HG03521 (cell line): ENCODE results near the gene NTRK3.
A peak's percentile ranks its signal among the peaks of the same experiment; 100 is the strongest.

ENCODE experiments used
- ATAC-seq: cut with Tn5 transposase; IDR thresholded peaks from one replicate; pipeline ENCODE4 v1.9.1; 2021; ENCODE audit warnings: mild to moderate bottlenecking, moderate library complexity; ENCODE audit not compliant: unreplicated experiment

NTRK3 gene

DNA sequence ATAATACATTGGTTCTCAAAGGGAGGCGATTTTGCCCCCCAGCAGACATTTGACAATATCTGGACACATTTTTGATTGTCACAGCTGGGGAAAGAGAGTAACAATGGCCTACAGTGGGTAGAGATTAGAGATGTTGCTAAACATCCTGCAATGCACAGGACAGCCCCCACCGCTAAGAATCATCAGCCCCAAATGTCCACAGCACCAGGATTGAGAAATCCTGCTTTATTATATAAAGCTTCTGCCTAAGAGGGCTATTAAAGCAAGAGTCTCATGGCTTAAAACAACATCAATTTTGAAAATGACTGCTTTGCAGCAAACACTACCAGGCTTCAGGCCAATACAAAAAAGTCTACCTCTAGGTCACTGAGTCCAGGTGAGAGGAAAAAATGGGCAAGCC is 68.2 kb downstream of the NTRK3 start:
- no peak for ATAC-seq

DNA sequence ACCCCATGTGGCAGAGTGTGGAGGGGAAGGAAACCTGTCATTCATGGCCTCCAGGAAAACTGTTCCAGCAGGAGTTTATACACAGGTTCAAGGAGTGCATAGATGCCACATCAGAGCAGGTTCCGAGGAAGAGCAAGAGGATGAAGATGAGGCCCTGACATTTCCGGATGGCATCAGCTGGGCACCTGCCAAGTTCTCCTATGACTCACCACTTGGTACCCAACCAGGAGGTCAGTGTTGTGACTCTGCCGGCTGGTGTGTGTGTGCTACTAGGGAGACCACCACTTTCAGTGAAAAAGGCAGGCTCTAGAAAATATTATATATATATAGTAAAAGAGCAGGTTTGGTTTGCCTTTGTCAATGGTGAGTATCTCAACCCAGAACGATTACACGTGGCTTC is 69.3 kb downstream of the NTRK3 start:
- no peak for ATAC-seq

DNA sequence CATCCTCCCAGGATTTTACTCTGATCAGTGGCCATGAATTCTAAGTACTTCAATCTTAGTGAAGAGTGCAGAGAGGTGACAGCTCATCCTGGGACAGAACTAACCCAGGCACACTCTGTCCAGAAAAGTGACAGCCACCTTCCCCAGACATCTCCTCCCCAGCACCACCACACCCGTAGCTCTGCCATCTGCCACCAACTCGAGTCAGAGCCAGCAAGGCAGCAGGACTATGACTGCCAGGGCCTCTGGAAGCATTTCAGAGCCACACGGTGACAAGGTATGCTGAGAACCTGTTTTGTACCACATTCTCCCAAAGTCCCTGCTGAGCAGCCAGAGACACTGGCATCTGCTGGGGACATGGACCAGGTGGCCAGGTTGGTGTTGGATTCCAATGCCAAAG is 71.0 kb downstream of the NTRK3 start:
- ATAC-seq, result no peak

DNA sequence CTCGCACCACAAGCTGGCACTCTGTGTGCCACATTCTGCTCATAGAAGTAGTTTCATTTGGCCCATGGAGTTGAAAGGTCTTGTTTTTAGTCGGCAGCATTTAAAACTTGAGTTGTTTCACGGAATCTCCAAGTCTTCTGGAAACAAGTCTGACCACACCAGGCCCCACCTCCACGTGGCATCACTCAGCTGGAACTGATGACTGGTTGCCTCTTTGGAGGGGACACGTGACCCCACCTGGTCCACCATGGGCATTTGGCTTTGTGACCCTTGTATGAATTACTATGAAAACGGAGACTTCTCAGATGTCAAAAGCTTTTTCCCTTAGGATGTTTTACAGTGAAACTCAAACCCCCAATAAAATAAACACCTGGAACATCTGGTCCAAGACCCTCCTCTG is 74.9 kb downstream of the NTRK3 start:
- ATAC-seq, result no peak

DNA sequence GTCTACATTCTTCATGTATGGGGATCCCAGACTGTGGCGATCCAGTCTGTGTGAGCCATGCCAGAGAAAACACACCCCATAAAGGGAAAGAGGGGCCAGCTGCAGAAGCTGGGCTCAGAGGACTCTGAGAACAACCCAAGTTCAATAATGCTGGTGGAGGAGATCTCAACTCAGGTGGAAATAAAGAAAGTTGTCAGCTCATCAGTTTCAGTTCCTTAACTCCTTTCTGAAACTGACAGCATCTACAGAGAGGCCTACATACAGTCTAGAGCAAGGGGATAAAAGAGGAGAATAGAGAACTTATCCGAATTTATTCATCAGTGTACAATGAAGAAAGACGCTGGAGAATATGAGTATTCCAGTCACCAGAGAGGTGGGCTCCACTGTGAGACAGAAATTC is 77.0 kb downstream of the NTRK3 start:
- ATAC-seq, result peak; percentile 88

DNA sequence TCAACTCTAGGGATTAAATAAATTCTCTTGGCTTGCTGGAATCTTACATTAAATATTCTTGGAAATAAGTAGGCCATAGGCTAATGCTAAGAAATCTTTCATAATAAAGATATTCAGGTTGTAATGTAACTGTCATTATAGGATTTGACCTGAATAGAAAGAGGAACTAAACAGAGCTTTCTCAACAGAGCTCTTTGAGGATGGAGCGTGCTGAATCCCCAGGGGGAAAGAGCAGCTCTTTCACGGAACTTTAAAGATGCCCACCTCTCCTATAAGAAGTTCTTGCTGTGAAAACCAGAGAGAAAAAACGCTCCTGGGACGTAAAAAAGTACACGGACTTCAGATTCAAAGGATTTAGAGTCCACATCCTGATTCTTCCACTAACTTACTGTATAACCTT is 77.9 kb downstream of the NTRK3 start:
- ATAC-seq, result no peak

DNA sequence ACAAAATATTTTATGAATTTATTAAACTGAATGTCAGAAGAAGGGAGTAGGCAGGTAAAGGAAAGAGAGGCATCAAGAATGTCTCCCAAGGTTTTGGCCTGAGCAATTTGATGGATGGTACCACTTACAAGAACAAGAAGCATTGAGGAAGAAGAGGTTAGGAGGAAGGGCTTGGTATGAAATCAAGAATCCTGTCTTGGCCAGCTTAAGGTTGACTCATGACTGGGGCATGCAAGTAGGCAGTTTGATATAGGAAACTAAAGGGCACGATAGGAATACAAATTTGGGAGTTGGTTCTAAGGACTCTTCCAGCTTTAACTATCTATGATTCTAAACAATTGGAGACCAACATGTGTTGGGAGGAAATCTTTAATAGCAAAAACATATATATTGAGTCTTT is 79.1 kb downstream of the NTRK3 start:
- ATAC-seq, result no peak

DNA sequence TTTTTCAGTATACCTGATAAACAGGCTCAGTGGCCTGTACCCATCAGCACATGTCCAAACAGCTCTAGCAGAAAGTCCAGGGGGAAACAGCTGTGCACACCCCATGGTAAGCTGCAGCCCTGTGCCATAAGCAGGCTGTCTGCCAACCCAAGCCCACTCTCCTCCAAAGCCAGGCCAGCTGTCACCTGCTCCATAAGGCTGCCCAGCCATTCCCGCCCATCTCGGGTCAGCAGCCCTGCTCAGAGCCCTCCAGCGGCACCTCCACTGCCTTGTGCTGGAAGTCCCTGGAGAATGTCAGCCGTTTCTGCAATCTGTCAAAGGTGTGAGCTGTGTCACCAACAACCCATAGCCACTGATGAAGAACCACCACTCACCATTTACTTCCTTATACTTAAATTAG is 82.0 kb downstream of the NTRK3 start:
- no peak for ATAC-seq

DNA sequence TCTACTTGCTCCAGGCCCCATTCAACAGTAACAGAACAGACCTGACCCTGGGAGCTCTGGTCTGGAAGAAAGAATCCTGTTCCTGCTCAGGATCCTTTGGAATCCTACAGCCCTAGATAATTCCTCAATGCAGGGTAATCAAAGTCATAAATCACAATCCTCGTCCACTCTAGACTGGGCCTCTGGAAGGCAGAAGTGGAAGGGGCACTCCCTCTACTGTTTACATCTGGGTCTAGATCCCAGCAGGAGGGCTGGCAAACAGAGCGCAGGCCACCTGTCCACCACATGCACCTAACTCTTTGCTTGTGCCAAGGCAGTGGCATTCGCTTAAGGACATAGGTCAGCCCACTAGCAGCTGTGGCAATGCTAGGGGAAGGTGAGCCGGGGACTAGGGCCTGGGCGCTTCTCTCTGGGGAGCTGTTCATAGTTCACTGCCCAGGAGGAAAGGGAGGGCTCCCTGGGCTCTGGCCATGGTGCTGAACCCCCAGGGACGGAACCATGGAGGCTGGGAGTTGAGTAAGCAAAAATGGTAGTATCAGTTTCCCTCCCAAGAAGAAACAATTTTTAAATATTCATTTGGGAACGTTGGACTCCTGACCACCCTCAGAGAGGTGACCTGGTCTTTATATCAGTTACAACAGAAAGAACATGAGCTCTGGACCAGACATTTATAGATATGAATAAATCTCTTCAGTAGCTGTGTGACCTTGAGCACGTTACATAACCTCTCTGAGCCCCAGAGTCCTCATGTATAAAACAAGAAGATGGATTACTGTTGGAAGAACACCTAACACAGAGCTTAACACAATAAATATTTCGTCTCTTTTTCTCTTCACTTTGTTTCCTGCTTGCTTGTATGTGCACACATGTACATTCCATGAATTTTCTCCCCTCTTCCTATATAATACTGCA is 90.2 kb downstream of the NTRK3 start:
- no peak for ATAC-seq

DNA sequence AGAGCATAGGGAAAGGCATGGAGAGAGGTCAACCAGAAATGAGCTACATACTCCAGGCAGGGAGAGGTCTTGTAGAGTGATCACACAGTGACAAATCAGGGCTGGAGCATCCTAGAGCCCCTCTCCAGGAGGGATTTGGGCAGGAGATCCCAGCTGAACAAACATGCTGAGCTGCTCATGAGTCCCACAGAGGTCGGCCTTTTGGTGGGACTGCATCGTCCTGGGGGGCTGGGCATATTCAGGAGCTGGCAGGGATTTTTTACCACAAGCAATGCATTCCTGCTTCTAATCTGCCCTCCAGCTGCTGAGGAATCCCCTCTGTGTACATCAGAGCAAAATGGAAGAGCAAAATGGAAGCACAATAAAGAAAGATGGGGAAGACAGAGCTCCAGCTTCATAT is 94.9 kb downstream of the NTRK3 start:
- no peak for ATAC-seq

DNA sequence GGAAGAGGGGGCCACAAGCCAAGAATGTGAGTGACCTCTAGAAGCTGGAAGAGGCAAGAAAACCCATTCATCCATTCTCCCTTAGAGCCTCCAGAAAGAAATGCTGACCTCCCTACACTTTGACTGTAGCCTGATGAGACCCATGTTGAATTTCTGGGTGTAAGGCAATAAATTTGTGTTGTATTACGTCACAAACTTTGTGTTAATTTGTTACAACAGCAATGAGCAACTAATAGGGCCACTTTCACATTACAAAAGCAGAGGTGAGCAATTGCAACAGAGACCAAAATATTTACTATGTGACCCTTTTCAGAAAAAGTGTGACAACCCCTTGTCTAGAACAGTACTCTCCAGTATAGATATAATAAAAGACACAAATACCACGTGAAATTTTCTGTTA is 101.2 kb downstream of the NTRK3 start:
- ATAC-seq, result no peak

DNA sequence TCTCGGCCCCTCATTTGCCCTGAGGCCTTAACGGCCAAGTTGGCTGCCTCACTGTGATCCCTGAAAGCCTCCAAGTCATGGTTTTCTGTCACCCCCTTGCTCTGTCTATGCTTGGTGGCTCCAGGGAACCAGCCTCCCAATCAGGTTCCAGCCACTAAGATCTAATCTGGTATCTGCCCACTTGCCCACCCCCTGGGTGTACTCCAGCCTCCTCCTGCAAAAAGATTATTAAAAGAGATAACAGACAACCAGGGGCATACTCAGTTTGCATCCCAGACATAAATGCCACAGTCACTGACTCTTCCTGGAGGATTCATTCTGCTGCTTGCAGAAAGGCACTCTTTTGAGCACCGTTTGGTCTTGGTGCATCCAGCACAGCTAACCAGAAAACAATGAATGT is 103.9 kb downstream of the NTRK3 start:
- ATAC-seq, result no peak

DNA sequence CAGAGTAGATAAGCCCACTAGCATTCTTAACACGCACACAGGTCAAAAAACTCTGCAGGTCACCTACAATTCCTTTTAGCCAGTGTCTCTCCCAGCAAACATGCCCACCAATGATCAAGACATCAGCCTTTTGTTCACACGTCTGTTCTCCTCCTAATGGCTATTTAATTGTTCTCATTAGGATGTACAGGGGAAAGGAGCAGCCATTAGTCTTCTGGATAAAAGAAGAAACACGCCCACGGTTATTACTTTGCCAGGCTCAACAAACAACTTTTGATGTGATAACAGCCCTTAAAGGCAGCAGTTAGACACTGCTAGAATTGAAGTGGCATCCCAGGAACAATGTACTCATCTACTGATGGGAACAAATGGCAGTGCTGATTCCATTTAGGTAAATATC is 108.8 kb downstream of the NTRK3 start:
- no peak for ATAC-seq

DNA sequence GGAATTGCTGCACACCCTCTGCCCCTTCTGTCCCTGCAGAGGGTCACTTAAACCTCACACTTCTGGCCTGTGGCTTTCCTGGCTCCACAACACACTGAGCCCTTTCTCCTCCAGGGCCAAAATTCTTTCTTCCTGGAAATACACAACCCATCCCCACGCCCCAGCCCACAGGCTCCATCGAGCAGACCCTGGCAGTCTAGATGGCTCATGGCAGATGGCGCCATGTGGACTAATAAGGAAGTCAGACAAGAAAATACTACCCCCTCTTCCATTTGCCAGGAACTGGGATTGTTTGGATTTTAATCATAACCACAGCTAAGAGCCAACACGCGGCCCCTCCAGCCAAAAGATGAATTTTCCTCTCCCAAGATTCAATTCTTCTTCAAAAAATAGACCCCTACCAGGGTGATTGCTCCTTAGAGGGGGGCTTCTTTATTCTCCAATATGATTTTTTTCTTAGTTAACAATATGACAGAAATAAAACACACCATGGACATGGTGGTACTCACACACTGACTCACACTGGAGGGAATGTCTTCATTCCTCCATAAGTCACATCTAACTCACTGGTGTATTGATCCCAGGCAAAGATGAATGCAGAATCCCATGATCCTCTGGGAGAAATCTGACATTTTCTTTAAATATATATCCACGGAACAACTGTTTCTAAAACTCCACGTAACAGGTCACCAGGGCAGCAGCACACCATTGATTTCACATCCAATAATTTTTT is 111.5 kb downstream of the NTRK3 start:
- ATAC-seq, result no peak

DNA sequence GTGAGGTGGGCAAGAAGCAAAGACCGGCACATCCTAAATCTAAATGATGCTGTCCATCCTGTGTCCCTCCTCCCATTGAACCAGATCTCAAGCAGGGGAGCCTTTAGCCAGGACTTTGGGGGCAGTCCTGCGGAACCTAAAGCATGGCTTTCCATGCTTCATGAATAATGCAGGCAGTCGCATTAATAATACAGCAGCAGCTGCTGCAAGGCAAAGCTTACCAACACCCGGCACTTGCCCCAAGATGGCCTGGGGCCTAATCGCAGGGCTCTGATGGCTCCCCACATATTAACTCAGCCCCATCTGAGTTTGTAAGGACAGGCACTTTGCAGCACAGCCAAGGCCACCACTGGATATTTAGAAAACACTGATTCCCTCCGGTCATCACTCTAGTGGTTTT is 114.4 kb downstream of the NTRK3 start:
- ATAC-seq, result no peak

DNA sequence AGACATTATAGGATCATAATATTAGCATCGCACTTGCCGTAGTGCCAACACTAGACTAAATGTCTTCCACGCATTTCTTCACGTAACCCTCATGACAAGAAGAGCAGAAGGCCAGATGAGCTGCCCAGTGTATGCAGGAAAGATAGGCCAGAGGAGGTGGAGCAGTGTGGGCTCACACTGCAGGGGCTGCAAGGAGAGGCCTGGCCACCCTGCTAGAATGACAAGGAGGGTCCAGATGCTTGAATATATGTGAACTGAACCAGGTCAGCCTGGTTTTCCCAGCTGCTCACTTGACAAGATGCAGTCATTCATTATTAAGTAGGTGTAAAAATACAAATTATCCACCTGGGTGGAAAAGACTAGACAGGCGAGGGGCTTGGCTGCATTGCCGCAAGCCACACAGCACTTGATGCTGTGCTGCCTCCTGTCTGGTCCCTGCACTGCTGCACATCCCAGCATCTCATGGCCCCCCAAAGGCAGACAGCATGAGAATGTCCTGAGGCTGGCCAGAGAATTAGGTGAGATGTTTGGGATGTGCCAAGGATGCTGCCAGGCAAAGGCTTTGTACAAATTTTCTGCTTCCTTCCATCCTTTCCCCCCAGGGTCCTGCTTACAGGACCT is 115.2 kb downstream of the NTRK3 start:
- ATAC-seq, result no peak

DNA sequence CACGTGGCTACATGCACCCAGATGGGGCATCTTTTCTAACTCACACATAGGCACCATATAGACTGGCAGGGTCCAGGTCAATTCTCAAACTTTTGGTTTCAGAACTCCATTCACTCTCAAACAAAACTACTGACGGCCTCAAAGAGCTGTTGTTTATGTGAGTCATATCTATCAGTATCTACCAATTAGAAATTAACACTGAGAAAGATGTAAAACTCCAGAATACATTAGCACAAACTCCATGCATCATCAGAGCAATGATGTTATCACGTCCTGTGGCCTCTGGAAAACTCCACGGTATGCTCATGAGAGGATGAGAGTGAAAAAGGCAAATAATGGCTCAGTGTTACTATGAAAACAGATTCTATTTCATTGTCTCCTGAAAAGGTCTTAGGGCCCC is 116.1 kb downstream of the NTRK3 start:
- no peak for ATAC-seq

DNA sequence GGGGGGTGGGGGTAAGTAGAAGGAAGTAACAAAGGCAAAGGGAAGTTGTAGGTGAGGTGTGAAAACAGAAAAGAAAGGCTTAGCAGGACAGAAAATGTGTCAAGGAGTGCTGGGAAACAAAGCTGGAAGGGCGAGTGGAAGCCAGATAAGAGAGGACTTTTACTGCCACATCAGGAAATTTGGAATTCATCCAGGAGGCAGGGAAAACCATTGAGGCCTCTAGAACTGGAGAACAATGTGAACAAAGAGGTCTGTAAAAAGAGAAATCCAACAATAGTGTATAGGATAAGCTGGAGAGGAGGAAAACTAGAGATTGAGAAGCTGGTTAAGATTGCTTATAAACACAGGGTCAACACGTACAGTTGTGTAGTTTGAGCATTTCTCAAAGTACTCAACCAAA is 116.6 kb downstream of the NTRK3 start:
- ATAC-seq, result no peak

DNA sequence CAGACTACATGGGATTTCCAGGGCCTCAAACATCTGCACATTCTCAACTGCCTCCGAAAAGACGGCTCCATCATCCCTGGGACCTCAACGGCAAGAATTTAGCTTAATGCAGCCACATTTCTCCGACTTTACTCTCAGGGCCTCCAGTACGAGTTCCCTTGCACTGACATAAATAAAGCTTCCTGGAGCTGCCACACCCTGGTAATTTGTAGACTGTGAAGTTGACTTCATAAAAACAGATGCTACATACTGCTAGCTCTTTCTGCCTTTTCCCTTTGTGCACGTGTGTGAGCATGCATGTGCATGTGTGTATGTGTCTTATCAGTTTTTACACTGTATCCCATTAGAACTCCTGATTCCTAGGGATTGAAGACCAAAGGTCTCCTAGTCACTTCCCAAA is 122.7 kb downstream of the NTRK3 start:
- ATAC-seq, result no peak

DNA sequence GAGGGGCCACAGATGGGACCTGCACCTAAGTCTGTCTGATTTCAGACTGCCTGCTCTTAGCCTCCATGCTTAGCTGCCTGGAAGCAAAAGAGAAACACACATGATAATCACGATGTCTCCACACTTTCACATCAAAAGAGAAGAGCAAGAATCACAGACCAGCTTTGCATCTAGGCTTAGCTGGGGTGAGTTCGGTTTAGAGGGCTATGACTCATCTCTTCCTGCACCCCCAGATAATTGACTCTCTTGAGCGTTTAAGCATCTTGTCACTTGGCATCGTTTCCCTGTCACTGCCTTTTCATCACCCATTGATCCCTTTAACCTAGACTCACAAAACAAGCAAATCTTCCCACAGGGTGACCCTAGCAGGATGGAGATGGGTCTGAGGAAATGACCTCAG is 124.0 kb downstream of the NTRK3 start:
- no peak for ATAC-seq

DNA sequence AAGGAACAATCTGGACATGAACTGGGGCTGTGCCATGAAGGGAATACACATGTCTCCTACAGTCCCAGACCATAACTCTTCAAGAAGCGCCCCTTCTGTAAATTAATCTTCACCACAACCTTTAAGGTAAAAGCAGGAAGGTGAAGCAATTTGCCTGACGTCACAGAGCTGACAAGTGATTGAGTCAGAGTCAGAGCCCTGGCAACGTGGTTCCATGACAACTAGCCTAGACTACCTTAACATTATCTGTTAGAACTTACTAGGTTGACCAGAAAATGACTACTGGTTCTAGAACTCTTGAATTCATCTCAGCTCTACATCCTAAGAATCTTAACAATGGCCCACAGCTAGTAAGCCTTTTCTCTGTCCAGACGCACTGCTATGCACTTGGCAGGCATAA is 124.6 kb downstream of the NTRK3 start:
- ATAC-seq, result no peak

DNA sequence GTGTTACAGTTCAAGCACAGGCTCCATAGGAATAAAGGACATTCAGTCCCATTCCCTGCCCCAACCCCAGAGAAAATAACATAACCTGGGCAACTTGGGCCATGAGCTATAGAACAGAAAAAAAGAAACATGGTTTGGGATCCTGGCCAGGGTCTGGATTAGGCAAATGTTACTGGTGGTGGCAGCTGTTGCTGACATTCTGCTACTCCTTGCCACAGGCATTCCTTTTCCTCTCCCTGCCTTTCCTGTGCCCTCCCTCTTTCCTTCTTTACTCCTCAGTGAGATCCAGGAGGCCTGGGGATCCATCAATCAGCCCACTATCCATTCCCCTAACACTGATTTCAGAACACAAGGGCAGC is 129.1 kb downstream of the NTRK3 start:
- no peak for ATAC-seq
